Activated T-helper 1 cell treated with anti-CD3 and anti-CD28 coated beads, Interleukin-12 subunit alpha, Interleukin-12 subunit beta, Interleukin-2, Interleukin-4 antibody, amounts not matched to agents 30 ng/mL and 10 ng/mL and 1 ng/mL, durations not matched to agents 14 hours and 24 hours and 36 hours (primary cell): ENCODE results near the gene SETX. TPM values are rescaled to one million over a fixed set of nuclear protein-coding genes. Genes with fewer than 3 reads are reported as not detected.
A peak's percentile ranks its signal among the peaks of the same experiment; 100 is the strongest.
"Not testable (repeated sequence)": the region's sequence is repeated elsewhere in the genome, so short reads cannot be mapped to it uniquely, and the experiment has no call there.

ENCODE experiments used
- DNase-seq: peaks from one replicate; pipeline ENCODE4 v3.0.0; 2021; ENCODE audit warnings: low spot score
- H3K27ac Mint-ChIP-seq: one replicate; pipeline ENCODE4 v1.8.0; 2021; ENCODE audit warnings: mild to moderate bottlenecking, mixed read lengths
- H3K27me3 Mint-ChIP-seq: one replicate; pipeline ENCODE4 v1.8.0; 2022; ENCODE audit warnings: mild to moderate bottlenecking, moderate library complexity, mixed read lengths; ENCODE audit not compliant: insufficient read depth
- H3K36me3 Mint-ChIP-seq: one replicate; pipeline ENCODE4 v1.8.0; 2021; ENCODE audit warnings: low read depth, mixed read lengths
- H3K4me1 Mint-ChIP-seq: one replicate; pipeline ENCODE4 v1.8.0; 2021; ENCODE audit warnings: low read depth, mixed read lengths
- H3K4me3 Mint-ChIP-seq: one replicate; pipeline ENCODE4 v1.8.0; 2021; ENCODE audit warnings: mild to moderate bottlenecking, moderate library complexity, mixed read lengths
- H3K9me3 Mint-ChIP-seq: one replicate; pipeline ENCODE4 v1.8.0; 2021; ENCODE audit warnings: mixed read lengths
- intact Hi-C: fragments of 100-400 bp; cut with micrococcal nuclease; formaldehyde crosslinking; loops from one replicate; pipeline ENCODE4 v1.15.1; 2024
- total RNA-seq: library from RNA; stranded (reverse); gene quantifications from 2 replicates; pipeline ENCODE4 v1.2.3, GENCODE V29; 2022

Gene SETX, protein sequence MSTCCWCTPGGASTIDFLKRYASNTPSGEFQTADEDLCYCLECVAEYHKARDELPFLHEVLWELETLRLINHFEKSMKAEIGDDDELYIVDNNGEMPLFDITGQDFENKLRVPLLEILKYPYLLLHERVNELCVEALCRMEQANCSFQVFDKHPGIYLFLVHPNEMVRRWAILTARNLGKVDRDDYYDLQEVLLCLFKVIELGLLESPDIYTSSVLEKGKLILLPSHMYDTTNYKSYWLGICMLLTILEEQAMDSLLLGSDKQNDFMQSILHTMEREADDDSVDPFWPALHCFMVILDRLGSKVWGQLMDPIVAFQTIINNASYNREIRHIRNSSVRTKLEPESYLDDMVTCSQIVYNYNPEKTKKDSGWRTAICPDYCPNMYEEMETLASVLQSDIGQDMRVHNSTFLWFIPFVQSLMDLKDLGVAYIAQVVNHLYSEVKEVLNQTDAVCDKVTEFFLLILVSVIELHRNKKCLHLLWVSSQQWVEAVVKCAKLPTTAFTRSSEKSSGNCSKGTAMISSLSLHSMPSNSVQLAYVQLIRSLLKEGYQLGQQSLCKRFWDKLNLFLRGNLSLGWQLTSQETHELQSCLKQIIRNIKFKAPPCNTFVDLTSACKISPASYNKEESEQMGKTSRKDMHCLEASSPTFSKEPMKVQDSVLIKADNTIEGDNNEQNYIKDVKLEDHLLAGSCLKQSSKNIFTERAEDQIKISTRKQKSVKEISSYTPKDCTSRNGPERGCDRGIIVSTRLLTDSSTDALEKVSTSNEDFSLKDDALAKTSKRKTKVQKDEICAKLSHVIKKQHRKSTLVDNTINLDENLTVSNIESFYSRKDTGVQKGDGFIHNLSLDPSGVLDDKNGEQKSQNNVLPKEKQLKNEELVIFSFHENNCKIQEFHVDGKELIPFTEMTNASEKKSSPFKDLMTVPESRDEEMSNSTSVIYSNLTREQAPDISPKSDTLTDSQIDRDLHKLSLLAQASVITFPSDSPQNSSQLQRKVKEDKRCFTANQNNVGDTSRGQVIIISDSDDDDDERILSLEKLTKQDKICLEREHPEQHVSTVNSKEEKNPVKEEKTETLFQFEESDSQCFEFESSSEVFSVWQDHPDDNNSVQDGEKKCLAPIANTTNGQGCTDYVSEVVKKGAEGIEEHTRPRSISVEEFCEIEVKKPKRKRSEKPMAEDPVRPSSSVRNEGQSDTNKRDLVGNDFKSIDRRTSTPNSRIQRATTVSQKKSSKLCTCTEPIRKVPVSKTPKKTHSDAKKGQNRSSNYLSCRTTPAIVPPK (N-terminal part only)
- total RNA-seq, result 47.4 and 49.6 TPM in 2 replicates

DNA sequence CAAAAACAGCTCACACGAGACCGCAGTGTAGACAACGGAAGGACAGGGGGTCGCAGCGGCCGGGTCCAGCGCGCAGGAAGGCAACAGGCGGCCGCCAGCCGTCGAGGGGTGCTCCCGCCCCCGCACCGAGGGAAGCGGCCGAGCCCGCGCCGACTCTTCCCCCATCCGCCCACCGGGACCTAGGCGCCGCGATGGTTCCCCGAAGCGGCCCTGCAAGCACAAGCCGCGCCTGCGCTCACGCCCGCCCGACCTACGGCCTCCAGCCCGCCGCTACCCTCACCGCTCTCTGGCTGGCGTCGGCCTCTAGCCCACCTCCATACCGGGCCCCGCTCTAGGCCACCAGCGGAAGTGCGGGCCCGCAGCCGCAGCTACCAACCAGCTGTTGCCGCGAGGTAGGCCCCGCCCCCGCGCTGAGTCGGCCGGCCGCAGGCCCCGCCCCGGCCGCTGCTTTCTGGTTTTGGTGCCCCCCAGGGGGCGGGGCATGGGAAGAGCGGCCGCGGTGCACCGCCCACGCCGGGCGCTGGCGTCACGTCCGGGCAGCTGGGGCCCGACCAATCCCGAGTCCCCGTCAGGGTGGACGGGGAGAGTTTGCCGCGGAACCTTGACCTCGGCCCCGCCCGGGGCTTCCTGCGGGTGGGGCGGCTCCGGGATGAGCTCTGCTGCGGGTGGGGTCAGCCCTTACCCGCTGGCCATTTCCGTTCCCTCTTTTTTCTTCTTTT lies at the start of gene SETX:
SETX (minus strand) TSS at position 350 of the 719 bp plus-strand sequence. CDS start 5,558 bp downstream, outside the sequence.
- H3K36me3 Mint-ChIP-seq, result peaks cover 30% of the 10 kb centered on the region

DNA sequence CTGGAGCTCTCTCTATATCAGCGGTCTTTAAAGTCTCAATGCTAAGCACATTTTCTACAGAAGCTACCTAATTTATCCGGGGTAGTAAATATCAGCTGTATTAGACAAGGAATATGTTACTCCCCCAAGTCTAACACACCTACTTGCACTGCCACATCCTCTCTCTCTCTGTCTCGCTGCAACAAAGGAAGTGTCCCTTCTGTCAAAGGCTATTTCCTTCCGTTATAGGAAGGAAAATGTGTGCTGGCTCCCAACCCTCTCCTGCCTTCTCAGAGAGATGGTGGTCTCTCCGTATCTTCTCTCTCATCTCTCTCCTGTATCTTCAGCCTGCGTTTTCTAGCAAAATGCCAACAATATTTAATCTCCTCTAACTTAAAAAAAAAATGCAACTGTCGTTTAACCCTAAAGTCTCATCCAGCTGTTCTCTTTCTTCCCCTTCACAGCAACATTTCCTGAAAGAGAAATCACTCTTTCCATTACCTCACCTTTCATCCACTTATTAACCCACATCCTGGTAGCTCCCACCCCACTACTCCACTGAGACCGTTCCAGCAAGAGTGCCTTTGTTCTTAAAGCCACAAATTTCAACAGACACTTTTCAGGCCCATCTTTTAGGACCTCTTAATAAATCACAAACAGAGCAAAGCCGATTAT lies 49.6 kb upstream of the SETX start:
- intact Hi-C loops, result loop anchor here (1.0 to 10.0 kb wide), 3 partner anchors 49 to 1280 kb away; partner anchors contain the start of gene NUP214
- DNase-seq, result peak; percentile 16
- Mint-ChIP-seq H3K4me3 (peak overlapping the region; percentile 87), H3K27me3 (peaks cover 3% of the 10 kb centered on the region), H3K9me3 (no peaks in the 10 kb centered on the region), H3K36me3 (peaks cover 32% of the 10 kb centered on the region), H3K4me1 (peaks cover 43% of the 10 kb centered on the region), H3K27ac (peak overlapping the region; percentile 91)

More for the DNA sequence above, at the start of gene SETX:
- Mint-ChIP-seq H3K4me3 (peak within 1 kb of the TSS; percentile 91), H3K9me3 (no peaks in the 10 kb centered on the region), H3K27me3 (peaks cover 3% of the 10 kb centered on the region), H3K27ac (peak within 1 kb of the TSS; percentile 95), H3K4me1 (peaks cover 46% of the 10 kb centered on the region)
- peak; percentile 91 for DNase-seq
- intact Hi-C loops, result loop anchor here (1.0 to 10.0 kb wide), 12 partner anchors 18 to 1097 kb away; partner anchors contain the start of genes GTF3C4, GTF3C5, MED22 and POMT1

DNA sequence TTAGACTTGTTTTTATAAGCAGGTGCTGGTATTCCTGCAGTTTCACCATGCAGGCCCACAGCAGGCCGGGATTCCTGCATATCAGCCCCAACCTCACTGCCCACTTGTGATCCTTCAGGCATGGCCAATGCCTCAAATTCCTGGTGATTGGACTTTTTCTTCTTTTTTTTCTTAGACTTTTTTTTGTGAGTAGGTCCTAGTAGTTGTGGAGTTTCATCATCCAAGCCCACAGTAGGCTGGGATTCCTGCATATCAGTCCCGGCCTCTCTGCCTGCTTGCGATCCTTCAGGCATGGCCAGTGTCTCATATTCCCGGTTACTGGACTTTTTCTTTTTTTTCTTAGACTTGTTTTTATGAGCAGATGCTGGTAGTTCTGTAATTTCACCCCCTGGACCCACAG lies 47.0 kb upstream of the SETX start:
- no peaks in the 10 kb centered on the region for H3K27me3 Mint-ChIP-seq
- H3K4me1 Mint-ChIP-seq, result peaks cover 39% of the 10 kb centered on the region
- DNase-seq, result no peak
- H3K36me3 Mint-ChIP-seq, result peaks cover 41% of the 10 kb centered on the region
- intact Hi-C loops, result loop anchor here (10.0 kb wide), 1 partner anchor 743 kb away; no protein-coding TSS in a partner anchor
- H3K9me3 Mint-ChIP-seq, result no peaks in the 10 kb centered on the region
- H3K27ac Mint-ChIP-seq, result peak overlapping the region; percentile 37
- H3K4me3 Mint-ChIP-seq, result no peak overlapping the region

DNA sequence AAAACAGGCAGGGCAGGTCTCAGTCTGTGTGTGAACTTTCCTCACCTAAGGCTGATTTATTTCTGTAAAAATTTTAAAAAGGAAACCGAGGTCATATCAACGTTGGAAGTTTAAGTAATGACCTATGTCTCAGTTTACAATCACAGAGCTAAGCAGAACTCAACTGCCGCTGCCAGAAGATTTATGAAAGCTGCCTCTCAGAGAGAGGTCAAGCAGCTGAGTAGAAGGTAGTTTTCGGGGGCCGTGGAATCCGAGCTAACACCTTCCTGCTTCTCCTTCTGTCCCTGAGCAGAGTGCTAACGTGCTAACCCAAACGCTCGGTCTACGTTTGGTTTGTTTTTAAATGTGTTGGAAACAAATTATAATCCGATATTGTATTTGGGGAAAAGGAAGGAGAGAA lies 40.8 kb upstream of the SETX start:
- Mint-ChIP-seq H3K36me3 (peaks cover 32% of the 10 kb centered on the region), H3K4me1 (no peaks in the 10 kb centered on the region), H3K9me3 (no peaks in the 10 kb centered on the region), H3K27me3 (no peaks in the 10 kb centered on the region), H3K4me3 (no peak overlapping the region), H3K27ac (no peak overlapping the region)
- DNase-seq, result no peak
- intact Hi-C loops, result no loop called here

DNA sequence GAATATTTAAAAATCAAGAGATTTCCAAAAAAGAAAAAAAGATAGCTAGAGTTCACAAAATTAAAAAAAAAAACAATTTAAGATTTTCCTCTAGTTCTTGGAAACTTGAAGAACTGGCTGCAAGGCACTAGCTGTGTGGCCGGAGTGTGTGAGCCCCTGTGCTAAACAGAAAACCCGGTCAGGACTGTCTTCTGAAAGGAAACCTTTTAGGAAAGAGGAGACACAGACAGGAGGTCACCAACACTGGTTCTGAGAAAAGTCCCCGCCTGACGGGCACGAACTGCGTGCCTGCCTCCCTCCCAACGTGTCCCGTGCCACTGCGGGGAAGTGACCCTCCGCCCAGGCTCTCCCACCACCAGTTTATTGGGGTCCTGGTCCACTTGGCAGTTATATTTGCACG lies 36.7 kb upstream of the SETX start:
- Mint-ChIP-seq H3K9me3 (no peaks in the 10 kb centered on the region), H3K27ac (no peak overlapping the region), H3K4me1 (no peaks in the 10 kb centered on the region), H3K27me3 (no peaks in the 10 kb centered on the region), H3K4me3 (no peak overlapping the region), H3K36me3 (peaks cover 41% of the 10 kb centered on the region)
- intact Hi-C loops, result no loop called here
- no peak for DNase-seq

DNA sequence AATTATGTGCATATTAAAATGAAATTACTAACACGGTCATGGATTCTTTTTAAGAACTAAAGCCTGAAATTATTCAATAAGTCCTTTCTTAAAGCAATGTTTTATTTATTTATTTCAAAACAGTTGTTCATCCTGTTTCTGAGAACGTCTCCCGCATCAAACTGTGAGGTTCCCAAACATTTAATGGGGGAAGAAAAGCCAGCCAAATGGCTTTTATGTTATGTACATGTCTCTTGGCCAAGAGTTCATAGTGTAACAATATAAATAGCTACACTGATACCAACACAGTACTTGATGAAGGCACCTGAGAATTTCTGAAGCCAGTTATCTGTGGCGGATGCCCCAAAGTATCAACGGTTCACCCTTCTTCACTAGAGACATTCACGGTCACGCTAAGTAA lies 36.2 kb upstream of the SETX start:
- no peak for DNase-seq
- Mint-ChIP-seq H3K4me1 (no peaks in the 10 kb centered on the region), H3K9me3 (no peaks in the 10 kb centered on the region), H3K27ac (no peak overlapping the region), H3K27me3 (no peaks in the 10 kb centered on the region), H3K4me3 (no peak overlapping the region), H3K36me3 (peaks cover 44% of the 10 kb centered on the region)
- intact Hi-C loops, result no loop called here

DNA sequence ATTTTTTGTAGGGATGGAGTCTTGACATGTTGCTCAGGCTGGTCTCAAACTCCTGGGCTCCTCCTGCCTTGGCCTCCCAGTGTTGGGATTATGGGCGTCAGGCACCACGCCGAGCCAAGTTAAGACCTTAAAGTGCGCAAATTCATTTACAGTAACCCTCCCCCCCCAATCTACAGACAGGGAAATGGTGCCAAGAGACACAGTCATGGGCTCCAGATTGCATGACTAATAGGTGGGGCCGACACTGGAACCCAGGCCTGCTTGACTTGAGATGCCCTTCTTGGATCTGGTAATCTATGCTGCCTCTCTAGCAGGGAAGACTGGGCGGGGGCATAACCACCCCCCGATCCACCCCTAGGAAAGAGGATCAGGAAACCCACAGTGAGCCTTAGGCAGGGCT lies 32.3 kb upstream of the SETX start:
- Mint-ChIP-seq H3K9me3 (no peaks in the 10 kb centered on the region), H3K27me3 (no peaks in the 10 kb centered on the region), H3K4me1 (peaks cover 27% of the 10 kb centered on the region), H3K4me3 (no peak overlapping the region), H3K36me3 (peaks cover 60% of the 10 kb centered on the region), H3K27ac (no peak overlapping the region)
- intact Hi-C loops, result no loop called here
- DNase-seq, result no peak

DNA sequence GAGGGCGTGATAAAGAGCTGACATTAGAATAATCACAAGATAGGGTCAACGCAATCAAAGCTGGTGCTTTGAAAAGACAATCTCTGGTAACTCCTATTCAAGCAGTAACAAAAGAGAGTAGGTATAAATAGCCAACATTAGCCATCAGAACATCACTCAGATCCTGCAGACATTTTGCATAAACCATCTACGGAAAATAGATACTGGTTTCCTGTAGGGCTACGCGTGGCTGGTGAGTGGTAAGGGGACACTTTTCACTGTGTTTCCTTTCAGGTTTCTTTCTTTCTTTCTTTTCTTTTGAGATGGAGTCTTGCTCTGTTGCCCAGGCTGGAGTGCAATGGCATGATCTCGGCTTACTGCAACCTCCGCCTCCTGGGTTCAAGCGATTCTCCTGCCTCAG lies 29.6 kb upstream of the SETX start:
- peaks cover 35% of the 10 kb centered on the region for H3K4me1 Mint-ChIP-seq
- H3K4me3 Mint-ChIP-seq, result no peak overlapping the region
- peaks cover 56% of the 10 kb centered on the region for H3K36me3 Mint-ChIP-seq
- H3K9me3 Mint-ChIP-seq, result no peaks in the 10 kb centered on the region
- intact Hi-C loops, result no loop called here
- no peak for DNase-seq
- H3K27me3 Mint-ChIP-seq, result no peaks in the 10 kb centered on the region
- peak overlapping the region; percentile 61 for H3K27ac Mint-ChIP-seq

DNA sequence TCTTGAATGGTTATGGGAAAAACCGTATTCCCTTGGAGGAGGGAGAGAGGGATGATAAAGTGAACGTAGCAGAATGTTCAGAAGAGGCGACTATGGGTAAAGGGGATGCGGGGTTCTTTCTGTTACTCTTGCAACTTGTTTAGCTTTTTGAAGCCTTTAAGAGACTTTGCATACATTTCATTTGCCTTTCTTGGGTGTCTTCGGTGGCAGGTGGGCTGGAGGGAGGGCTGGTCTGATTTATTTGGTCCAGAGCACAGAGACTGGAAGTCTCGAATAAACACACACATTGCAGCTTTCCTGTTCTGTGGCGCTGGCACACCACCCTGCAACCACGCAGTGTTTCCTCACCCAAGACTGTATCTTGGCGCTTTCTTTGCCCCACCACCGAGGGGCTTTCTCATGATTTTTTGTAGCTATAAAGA lies 28.7 kb upstream of the SETX start:
- no peak overlapping the region for H3K4me3 Mint-ChIP-seq
- H3K36me3 Mint-ChIP-seq, result peaks cover 55% of the 10 kb centered on the region
- DNase-seq, result no peak
- peaks cover 35% of the 10 kb centered on the region for H3K4me1 Mint-ChIP-seq
- no peak overlapping the region for H3K27ac Mint-ChIP-seq
- intact Hi-C loops, result no loop called here
- no peaks in the 10 kb centered on the region for H3K27me3 Mint-ChIP-seq
- no peaks in the 10 kb centered on the region for H3K9me3 Mint-ChIP-seq

DNA sequence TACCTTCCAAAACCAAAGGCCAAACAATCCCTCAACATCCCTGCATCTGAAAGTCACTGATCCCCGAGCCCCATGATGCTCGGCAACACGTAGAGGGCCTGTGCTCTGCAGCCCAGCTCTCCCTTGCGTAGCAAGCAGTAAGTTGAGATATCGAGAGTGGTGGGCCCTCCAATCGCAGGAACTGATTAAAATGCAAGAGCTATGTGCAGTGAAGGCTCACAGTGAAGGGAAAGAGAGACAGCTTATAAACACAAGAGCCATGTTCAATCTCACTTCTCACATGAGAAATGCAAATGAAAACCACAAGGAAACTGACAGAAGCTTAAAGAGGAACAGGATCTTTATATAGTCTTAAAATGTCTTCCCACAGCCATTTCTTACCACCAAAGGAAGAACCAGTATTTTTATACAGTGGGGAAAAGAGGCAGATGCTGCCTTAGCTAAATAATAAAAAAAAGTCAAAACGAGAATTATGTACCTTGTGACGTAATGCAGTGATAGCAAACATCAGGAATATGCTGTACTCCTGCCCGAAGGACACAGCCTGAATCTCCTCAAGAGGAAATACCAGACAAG lies 27.3 kb upstream of the SETX start:
- Mint-ChIP-seq H3K27ac (no peak overlapping the region), H3K4me3 (no peak overlapping the region), H3K9me3 (no peaks in the 10 kb centered on the region), H3K4me1 (peaks cover 35% of the 10 kb centered on the region), H3K36me3 (peaks cover 47% of the 10 kb centered on the region), H3K27me3 (no peaks in the 10 kb centered on the region)
- intact Hi-C loops, result no loop called here
- DNase-seq, result no peak

DNA sequence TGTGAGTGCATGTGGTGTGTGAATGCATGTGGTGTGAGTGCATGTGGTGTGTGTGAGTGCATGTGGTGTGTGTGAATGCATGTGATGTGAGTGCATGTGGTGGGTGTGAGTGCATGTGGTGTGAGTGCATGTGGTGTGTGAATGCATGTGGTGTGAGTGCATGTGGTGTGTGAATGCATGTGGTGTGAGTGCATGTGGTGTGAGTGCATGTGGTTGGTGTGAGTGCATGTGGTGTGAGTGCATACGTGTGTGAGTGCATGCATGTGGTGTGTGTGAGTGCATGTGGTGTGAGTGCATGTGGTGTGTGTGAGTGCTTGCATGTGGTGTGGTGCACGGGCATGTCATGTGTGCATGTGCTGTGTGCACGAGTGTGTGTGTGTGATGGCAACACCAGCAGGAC lies 23.6 kb upstream of the SETX start:
- peaks cover 20% of the 10 kb centered on the region for H3K4me1 Mint-ChIP-seq
- H3K27ac Mint-ChIP-seq, H3K9me3 Mint-ChIP-seq, H3K27me3 Mint-ChIP-seq, intact Hi-C loops, DNase-seq, H3K4me3 Mint-ChIP-seq: not testable (repeated sequence)
- H3K36me3 Mint-ChIP-seq, result peaks cover 32% of the 10 kb centered on the region
